Endothelial cell of umbilical vein (primary cell): Measurements from ENCODE around the gene SLC12A9.

Source experiments
- EZH2 ChIP-seq: IDR thresholded peaks from 2 replicates; pipeline ENCODE4 v1.6.1; 2012; ENCODE audit warnings: borderline replicate concordance, low read depth, mild to moderate bottlenecking, moderate library complexity, low read length, inconsistent platforms; ENCODE audit not compliant: severe bottlenecking
- FOS ChIP-seq: IDR thresholded peaks from 2 replicates; pipeline ENCODE4 v1.6.1; 2011; ENCODE audit warnings: mild to moderate bottlenecking, low read length, moderate library complexity, borderline replicate concordance; ENCODE audit not compliant: insufficient read depth
- GATA2 ChIP-seq: IDR thresholded peaks from 2 replicates; pipeline ENCODE4 v1.7.0; 2011; ENCODE audit warnings: low read depth, mild to moderate bottlenecking, moderate library complexity, mixed read lengths, low read length; ENCODE audit not compliant: insufficient read length, insufficient read depth
- JUN ChIP-seq: IDR thresholded peaks from 2 replicates; pipeline ENCODE4 v1.6.1; 2011; ENCODE audit warnings: borderline replicate concordance, low read depth; ENCODE audit not compliant: insufficient read length, insufficient read depth
- POLR2A ChIP-seq: IDR thresholded peaks from 2 replicates; pipeline ENCODE4 v1.6.1; 2012; ENCODE audit warnings: low read depth, mild to moderate bottlenecking, control low read depth, low read length
- POLR2AphosphoS5 ChIP-seq: IDR thresholded peaks from 2 replicates; pipeline ENCODE4 v1.6.1; 2012; ENCODE audit warnings: low read depth, mild to moderate bottlenecking, control low read depth, low read length, moderate library complexity; ENCODE audit not compliant: insufficient read depth
- TF ChIP-seq, protein P1 (sequence below), 2 donors: IDR thresholded peaks; 1 replicate in 1 of 2; 2 replicates in 1 of 2; pipeline ENCODE4 v1.5.1; 2011; ENCODE audit warnings: low read length in 2 of 2, mild to moderate bottlenecking in 2 of 2, moderate library complexity in 2 of 2, control low read depth in 1 of 2, inconsistent platforms in 1 of 2, low read depth in 1 of 2; ENCODE audit not compliant: insufficient read depth in 1 of 2; ENCODE audit errors: extremely low read depth in 1 of 2
- TF ChIP-seq, protein P2 (sequence below): IDR thresholded peaks from 2 replicates; pipeline ENCODE4 v1.6.1; 2011; ENCODE audit not compliant: insufficient read depth, insufficient read length

DNA sequence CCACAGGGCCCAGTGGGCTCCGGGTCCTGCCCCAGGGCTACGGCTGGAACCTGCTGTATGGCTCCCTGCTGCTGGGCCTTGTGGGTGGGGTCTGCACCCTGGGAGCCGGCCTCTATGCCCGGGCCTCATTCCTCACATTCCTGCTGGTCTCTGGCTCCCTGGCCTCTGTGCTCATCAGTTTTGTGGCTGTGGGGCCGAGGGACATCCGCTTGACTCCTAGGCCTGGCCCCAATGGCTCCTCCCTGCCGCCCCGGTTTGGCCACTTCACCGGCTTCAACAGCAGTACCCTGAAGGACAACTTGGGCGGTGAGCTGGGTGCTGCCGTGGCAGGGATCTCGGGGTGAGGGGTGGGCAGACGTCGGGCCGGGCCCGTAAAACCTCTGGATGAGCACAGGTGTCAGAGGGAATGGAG is 4.4 kb downstream of the SLC12A9 start:
- TF ChIP-seq POLR2AphosphoS5 (no peak), FOS (no peak), EZH2 (no peak), POLR2A (no peak), GATA2 (no peak), JUN (no peak)
- TF ChIP-seq, protein P1, sequence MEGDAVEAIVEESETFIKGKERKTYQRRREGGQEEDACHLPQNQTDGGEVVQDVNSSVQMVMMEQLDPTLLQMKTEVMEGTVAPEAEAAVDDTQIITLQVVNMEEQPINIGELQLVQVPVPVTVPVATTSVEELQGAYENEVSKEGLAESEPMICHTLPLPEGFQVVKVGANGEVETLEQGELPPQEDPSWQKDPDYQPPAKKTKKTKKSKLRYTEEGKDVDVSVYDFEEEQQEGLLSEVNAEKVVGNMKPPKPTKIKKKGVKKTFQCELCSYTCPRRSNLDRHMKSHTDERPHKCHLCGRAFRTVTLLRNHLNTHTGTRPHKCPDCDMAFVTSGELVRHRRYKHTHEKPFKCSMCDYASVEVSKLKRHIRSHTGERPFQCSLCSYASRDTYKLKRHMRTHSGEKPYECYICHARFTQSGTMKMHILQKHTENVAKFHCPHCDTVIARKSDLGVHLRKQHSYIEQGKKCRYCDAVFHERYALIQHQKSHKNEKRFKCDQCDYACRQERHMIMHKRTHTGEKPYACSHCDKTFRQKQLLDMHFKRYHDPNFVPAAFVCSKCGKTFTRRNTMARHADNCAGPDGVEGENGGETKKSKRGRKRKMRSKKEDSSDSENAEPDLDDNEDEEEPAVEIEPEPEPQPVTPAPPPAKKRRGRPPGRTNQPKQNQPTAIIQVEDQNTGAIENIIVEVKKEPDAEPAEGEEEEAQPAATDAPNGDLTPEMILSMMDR (IDR thresholded peaks at IDR 0.05; ENCODE audit: extremely low read depth in 1 of 2, insufficient read depth in 1 of 2, low read depth in 1 of 2, low read length in 2 of 2): no peak
- TF ChIP-seq, protein P2, sequence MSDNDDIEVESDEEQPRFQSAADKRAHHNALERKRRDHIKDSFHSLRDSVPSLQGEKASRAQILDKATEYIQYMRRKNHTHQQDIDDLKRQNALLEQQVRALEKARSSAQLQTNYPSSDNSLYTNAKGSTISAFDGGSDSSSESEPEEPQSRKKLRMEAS: no peak
